Measurements from ENCODE around the gene OR1S2.

Gene OR1S2

DNA sequence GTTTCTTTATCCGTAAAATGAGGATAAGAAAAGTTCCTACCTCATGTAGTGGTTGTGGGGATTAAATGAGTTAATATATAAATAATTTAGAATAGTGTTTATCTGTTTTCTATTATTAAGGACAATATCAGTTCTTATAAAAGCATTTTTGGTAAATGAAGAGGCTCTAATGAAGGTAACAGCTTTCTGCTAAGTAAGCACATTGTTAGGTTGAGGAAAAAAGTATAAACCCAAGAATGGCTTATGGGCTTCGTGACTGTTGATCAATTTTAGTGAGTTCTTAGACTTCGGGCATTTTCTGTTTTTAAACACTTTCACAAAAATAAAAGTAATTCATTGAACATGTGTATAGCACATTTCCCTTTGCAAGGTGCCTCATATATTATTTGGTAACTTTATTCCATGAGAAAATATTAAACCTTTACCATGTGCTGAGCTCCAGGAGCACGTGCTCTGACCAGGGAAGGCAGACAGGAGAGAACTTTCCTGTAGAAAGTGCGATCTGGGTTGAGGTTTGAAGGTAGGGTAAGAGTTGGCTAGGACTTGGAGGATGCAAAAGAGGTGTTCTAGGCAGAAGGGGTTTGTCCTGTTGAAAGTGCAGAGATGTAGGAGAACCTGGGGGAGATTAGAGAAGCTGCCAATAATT is 26.4 kb downstream of the OR1S2 start:
- H3K4me3 ChIP-seq (replicated peaks; ENCODE audit: low read depth, low read length) = no peak overlapping the region
- TF ChIP-seq, protein P1, sequence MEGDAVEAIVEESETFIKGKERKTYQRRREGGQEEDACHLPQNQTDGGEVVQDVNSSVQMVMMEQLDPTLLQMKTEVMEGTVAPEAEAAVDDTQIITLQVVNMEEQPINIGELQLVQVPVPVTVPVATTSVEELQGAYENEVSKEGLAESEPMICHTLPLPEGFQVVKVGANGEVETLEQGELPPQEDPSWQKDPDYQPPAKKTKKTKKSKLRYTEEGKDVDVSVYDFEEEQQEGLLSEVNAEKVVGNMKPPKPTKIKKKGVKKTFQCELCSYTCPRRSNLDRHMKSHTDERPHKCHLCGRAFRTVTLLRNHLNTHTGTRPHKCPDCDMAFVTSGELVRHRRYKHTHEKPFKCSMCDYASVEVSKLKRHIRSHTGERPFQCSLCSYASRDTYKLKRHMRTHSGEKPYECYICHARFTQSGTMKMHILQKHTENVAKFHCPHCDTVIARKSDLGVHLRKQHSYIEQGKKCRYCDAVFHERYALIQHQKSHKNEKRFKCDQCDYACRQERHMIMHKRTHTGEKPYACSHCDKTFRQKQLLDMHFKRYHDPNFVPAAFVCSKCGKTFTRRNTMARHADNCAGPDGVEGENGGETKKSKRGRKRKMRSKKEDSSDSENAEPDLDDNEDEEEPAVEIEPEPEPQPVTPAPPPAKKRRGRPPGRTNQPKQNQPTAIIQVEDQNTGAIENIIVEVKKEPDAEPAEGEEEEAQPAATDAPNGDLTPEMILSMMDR (IDR thresholded peaks at IDR 0.05; ENCODE audit: low read length, missing control alignments) = no peak
- DNase-seq (ENCODE audit: low read depth) = no peak

DNA sequence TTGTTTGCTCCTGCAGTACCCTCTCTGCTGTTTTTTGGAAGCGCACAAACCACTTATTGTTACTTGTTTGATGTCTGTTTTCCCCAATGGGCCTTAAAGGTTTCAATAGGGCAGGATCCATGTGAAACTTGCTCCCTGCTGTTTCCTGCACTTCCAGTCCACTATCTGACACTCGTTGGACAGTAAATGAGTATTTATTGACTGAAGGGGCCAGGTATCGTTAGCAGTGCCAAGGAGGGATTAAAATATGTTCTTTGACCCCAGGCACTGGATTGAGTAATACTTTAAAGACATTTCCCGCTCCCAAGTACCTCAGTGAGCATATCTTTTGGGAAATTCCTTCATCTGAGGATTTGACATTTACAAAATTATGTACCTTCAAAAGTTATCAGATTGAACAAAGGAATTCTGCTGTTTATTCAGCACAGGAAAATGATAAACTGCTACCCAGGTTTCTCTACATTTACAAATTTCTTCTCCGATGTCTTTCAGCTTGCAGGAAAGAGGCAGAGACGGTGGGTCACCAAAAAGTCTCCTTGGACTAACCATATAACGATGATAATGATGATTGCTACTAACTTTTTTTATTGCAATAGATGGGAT is 38.3 kb downstream of the OR1S2 start:
- DNase-seq (ENCODE audit: low read depth) = no peak
- TF ChIP-seq, protein P1 (IDR thresholded peaks at IDR 0.05; ENCODE audit: low read length, missing control alignments) = no peak
- H3K4me3 ChIP-seq (replicated peaks; ENCODE audit: low read depth, low read length) = no peak overlapping the region

DNA sequence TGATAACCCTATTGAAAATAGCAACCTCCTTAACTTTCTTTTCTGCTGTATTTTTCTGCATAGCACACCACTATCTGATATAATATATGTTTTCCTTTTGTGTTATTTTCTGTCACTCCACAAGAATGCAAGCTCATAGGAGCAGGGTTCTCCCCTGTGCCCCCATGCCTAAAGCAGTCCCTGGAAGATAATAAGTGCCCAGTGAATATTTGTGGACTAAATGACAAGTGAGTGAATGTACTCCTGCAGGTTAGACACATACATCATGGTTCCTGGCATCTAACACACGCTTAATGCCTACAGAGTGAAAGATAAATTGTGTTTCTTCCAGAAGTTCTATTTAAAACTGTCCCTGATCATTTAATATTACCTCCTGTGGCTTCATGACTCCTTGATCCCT is 39.0 kb downstream of the OR1S2 start:
- H3K4me3 ChIP-seq (replicated peaks; ENCODE audit: low read depth, low read length) = no peak overlapping the region
- no peak for DNase-seq (ENCODE audit: low read depth)
- TF ChIP-seq, protein P1 (IDR thresholded peaks at IDR 0.05; ENCODE audit: low read length, missing control alignments) = no peak

DNA sequence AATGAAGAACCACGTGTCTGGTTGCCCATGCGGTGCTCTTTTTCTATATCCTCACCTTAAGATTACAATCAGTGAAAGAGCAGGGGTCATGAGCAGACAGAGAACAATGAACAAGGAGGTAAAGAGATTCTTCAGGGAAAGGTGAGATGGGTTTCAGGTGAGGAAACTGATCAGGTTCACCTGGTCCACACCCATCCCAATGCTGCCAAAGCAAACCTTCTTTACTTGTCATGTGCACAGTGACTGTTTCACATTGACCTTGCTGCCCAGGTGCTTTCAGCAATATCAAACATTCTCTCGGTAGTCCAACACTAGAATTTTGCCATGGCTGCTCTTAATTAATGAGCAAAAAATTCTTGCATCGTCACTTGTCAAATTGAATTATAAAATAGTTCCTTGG is 39.6 kb downstream of the OR1S2 start:
- DNase-seq (ENCODE audit: low read depth) = no peak
- TF ChIP-seq, protein P1 (IDR thresholded peaks at IDR 0.05; ENCODE audit: low read length, missing control alignments) = no peak
- H3K4me3 ChIP-seq (replicated peaks; ENCODE audit: low read depth, low read length) = no peak overlapping the region

Measured in fibroblast of pulmonary artery (primary cell).